Right ventricle myocardium inferior (tissue), 1 donor: ENCODE data around the gene PLRG1. TPM values are rescaled to one million over a fixed set of nuclear protein-coding genes. Genes with fewer than 3 reads are reported as not detected.
A peak's percentile ranks its signal among the peaks of the same experiment; 100 is the strongest.

Experiments
- ATAC-seq: fragments of 200-7000 bp; cut with Tn5 transposase; one replicate; pipeline ENCODE4 v1.9.1; 2020; ENCODE audit warnings: mild to moderate bottlenecking, moderate library complexity
- DNase-seq: peaks from one replicate; pipeline ENCODE4 v3.0.0; 2021; ENCODE audit errors: missing footprints
- intact Hi-C: fragments of 100-400 bp; cut with DNase I; formaldehyde crosslinking; loops from one replicate; pipeline ENCODE4 v1.11.0; 2022
- total RNA-seq: library from RNA; stranded (reverse); fragmentation: NEBNext Ultra II Directional; extraction: Animal tissue kit (Norgen Biotek cat#: 25700); gene quantifications from one replicate; pipeline ENCODE4 v1.2.1, GENCODE V29; 2021
- donor health status: DM: no; HTN: yes; CAD: no; lungs with severe emphysema.

PLRG1 gene
- total RNA-seq, 1 donor from 2014 or later, result 36.2 TPM

DNA sequence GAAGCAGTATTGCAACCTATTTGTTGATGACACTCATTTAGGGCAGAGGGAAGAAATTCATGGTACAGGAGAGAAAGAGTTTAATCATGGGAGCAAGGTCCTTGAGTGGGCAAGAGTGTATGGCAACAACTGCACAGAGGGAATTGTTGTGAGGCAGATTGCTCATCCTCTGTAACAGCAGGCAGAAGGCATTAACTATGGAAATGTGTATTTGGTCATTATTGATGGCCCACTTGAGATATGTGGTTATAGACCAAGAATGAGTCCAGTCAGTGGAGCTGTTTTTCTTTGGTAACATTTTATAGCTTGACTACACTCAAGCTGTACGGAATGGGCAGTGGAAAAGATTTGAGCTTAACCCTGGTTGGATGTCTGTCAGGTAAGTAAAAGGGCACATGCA lies 15.9 kb downstream of the PLRG1 start:
- DNase-seq (no peak), ATAC-seq (no peak)
- intact Hi-C loops, result no loop called here

DNA sequence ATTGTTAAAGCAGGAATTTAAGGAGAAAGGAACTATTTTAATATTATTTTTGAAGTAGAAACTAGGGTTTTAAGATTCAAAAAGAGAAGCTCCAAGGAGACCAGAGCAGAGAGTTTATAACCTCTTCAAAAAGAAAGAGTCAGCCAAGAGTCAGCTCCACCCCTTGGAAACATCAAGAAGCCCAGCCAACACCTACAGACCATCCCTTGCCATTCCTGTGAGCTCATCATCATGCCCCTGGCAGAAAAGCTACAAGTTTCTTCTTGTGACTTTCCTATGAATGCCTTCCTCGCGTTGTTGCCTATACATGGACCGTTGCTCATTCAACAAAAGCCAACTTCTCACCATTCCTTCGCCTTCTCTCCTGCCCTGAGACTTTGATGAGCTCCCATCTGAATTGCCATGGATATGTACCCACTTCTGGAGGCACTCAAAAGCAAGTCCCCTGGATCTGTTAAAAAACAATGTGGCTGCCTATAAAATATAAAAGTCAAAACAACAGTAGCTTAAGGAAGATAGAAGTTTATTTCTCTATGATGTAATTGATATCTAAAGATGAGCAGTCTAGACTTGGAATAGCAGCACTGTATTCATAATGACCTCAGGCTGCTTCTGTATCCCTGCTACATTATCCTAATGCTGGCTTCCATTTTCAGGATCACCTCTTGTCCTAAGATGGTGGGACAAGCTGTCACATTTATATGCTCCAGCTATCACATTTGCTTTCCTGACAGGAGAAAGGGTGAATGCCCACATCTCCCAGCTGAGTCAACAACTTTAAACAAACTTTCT lies 20.3 kb downstream of the PLRG1 start:
- ATAC-seq, result no peak
- intact Hi-C loops, result no loop called here
- no peak for DNase-seq

DNA sequence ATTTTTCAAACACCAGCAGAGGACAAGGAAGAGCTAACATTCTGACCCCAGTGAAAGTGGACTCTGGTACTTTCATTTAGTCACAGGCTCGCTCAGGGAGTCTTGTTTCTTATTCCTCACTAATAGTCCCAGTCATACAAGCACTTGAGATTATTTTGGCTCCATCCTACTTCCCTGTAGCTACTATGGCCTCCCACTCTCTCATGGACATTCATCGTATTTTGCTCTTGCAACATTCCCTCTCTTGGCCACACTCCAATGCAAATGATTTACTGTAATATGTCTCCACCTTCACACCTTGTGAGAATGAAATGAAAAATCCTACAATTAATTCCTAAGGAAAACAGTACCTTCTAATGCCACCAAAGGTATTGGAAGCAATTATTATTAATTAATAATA lies 21.3 kb downstream of the PLRG1 start:
- ATAC-seq (no peak), DNase-seq (no peak)
- intact Hi-C loops, result no loop called here

DNA sequence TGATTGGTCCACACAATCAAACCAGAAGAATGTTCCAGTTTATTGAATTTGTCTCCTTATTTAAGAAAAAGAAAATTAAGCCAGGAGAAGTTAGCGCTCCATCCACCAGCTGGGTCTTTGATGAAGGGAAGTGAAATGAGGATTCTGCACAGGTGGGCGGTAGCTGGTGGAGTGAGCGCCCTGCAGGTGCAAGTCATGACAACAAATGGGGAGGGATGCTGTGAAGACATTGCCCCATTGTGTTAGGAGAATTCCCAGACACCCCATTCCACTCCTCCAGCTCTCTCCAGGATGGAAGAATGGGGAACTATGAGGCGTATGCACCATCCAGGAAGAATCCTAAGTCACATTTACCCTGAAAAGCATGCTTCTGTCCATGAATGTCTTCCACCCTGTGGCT lies 22.9 kb downstream of the PLRG1 start:
- intact Hi-C loops, result no loop called here
- DNase-seq (no peak), ATAC-seq (no peak)

DNA sequence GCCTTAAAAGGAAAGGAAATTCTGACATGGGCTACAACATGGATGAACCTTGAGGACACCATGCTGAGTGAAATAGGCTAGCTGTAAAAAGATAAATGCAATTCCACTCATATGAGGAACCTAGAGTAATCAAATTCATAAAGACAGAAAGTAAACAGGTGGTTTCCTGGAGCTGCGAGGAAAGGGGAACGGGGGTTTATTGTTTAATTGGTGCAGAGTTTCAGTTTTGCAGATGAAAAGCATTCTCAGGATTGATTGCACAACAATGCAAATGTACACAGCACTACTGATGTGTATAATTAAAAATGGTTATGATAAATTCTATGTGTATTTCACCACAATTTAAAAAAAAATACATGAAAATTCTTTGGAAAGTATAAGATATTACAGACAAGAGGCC lies 24.0 kb downstream of the PLRG1 start:
- ATAC-seq (no peak), DNase-seq (no peak)
- intact Hi-C loops, result no loop called here

DNA sequence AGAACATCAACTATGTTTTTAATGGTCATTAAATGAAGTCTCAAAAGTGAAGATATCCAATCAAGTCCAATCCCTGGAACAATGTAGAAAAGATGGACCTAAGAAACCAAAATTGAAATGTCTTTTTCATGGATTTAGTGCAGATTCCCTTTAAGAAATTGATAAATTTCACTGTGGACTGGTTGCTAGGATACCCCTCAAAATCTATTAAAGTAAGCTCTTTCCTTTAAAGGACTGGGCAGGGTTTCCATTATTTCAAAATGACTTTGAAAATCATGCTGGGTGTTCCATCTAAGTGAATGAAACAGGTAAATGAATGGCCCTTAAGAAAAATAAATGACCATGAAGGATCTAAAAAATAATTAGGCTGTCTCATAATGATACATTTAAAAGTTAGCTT lies 28.6 kb downstream of the PLRG1 start:
- DNase-seq (no peak), ATAC-seq (no peak)
- intact Hi-C loops, result no loop called here

DNA sequence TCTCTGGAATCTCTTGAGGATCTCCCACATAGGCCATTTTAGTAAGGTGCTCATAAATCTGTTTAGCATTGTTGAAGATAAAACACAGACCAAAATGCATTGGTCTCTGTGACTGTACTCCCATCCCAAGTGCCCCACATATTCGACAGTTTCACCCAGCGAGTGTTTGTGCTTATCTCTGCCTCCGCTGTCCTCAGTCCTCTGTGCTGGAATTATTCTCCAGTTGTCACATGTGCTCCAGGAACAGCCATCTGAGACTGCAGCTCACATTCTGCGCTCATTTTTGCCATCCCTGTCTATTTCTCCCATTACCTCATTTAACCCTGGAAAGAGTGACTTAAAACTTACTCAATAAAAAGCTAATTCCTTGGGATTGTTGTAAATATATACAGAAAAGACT lies 31.0 kb downstream of the PLRG1 start:
- DNase-seq (no peak), ATAC-seq (no peak)
- intact Hi-C loops, result no loop called here

DNA sequence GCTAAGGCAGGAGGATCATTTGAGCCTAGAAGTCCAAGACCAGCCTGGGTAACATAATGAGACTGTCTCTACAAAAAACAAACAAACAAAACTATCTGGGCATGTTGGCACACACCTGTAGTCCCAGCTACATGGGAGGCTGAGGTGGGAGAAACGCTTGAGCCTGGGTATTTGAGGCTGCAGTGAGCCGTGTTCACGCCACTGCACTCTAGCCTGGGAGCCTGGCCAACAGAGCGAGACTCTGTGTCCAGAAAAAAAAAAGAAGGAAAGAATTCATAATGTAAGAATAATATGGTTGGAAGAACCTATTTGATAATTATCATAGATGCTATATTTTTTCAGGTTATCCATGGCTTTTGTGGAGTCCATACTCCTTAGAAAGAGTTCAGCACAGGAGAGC lies 32.6 kb downstream of the PLRG1 start:
- no peak for DNase-seq
- ATAC-seq, result no peak
- intact Hi-C loops, result no loop called here

DNA sequence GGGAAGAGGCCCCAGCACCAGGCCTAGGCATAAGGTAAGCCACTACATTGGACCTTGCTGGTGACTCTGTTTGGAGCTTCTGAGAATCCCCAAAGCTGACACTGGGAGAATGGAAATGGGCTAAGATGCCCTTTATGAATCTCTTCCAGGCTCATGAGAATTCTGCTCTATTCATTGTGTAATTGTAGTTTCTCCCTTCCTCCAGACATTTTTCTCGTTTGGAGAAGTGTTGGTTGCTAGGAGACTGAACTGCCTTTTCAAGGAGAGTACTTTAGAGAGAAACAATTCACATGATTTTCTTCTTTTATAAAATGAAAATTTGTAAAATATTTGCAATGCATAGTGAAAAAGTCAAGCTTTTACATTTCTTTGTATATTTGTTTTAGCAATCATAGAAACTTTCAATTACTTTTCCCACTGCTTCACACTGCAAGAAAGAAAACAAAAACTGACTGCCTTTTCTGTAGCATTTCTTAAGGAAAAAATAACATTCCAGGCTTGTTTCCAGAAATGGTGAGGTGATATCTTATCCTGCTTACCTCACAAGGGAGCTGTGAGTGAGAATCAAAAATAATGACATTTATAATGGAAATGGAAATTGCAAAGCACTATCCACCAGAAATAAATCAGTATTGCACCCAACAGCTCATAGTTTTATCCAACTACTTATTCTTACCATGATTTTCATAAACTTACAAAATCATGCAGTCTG lies 33.7 kb downstream of the PLRG1 start:
- no peak for ATAC-seq
- no peak for DNase-seq
- intact Hi-C loops, result no loop called here

DNA sequence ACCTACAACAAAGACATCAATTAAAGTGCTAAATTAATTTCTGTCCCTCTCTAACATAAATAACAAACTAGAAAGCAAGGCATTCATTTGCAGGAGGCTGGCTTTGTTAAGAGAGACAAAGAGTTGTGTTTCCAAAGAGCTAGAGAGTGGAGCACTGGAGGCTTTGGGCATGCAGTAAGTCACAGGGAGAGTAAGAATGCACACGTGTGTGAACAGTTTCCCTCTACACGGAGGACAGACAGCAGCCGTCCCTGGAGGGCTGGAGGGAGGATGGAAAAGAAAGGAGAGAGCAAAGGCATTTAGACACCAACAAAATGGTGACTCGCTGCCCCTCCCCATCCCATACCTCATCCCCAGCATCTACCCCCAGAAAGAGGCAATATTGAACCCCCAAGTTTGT lies 38.2 kb downstream of the PLRG1 start:
- intact Hi-C loops, result no loop called here
- DNase-seq, result no peak
- ATAC-seq, result no peak

DNA sequence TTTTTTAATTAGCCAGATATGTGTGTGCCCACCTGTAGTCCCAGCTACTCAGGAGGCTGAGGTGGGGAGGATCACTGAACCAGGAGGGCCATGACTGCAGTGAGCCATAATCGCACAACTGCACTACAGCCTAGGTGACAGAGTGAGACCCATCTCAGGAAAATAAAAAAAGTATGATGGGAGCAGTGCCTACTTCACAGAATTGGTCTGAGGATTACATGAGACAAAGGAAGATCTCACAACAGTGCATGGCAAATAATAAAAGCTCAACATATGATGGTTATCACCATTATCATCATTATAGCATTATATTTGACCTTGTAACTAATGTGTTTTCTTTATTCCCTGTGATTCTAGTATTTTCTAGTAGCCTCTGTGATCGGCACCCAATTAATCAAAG lies 38.7 kb downstream of the PLRG1 start:
- intact Hi-C loops, result no loop called here
- no peak for ATAC-seq
- no peak for DNase-seq

DNA sequence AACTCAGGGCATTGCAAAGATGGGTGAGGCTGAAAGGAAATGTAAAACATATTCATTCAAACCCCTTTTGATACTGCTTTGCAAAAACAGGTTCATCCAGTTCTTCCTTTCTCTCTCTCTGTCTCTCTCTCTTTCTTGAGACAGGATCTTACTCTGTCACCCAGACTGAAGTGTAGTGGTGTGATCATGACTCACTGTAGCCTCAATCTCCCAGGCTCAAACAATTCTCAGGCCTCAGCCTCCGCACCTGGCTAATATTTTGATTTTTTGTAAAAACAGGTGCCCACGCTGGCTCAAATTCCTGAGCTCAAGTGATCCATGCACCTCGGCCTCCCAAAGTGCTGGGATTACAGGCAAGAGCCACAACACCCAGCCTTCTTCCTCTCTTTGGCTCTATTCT lies 43.0 kb downstream of the PLRG1 start:
- intact Hi-C loops, result loop anchor here (5.0 kb wide), 1 partner anchor 110 kb away; no protein-coding TSS in a partner anchor
- ATAC-seq, result no peak
- no peak for DNase-seq

DNA sequence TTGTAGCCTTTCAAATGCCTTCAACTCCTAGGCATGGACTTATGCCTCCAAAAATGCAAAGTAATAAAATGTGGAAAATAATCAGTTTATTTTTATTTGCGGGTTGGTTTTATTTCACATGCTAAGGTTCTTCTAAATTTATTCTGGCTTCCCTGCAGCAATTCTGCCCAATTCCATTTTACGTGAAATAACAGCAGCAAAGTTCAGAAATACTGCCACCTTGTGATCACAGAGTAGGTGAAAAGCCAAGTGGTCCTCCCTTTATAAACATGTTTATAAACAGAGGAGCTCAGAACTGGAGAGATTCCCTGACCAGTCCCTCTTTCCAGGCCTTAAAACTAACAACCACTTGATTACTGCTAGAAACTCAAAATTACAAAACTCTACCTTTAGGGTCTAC lies 43.9 kb downstream of the PLRG1 start:
- no peak for ATAC-seq
- intact Hi-C loops, result loop anchor here (5.0 kb wide), 1 partner anchor 109 kb away; no protein-coding TSS in a partner anchor
- DNase-seq, result no peak

DNA sequence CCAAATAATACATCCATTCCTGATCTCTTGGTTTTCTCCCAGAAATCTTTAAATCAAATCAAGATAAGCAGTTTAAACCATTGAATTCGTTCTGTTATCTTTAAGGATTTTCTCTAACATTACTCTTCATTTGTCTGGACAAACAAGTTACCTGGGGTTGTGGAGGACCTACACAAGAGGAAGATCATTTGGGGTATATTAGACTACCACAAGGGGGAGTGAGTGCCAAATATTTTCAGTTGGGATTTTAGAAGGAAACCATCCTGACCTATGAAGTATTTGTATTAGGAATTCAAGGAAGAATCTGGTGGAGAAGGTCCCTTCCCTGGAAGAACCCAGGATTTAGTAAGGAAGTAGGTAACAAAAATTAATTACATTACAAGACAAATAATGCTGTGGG lies 46.6 kb downstream of the PLRG1 start:
- DNase-seq (no peak), ATAC-seq (no peak)
- intact Hi-C loops, result loop anchor here (5.0 kb wide), 1 partner anchor 716 kb away; the partner anchor contains the start of gene SFRP2

DNA sequence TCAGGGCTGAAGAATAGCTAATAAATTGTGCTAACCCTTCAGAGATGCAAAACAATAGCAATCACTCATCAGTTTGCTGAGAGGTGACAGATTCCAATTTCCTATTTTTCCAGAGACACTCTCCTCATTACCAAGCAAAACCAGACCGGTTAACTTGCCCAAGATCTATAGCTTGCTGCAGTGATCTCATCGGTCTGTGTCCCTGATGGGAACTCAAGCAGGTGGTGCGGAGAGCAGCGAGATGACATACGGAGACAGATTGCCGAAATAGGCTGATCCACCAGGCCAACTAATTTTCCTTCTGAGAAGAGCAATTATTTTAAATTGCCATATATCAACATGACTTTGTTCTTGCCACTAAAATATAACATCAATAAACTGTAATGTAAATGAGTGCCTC lies 48.1 kb downstream of the PLRG1 start:
- DNase-seq, result no peak
- intact Hi-C loops, result loop anchor here (5.0 kb wide), 1 partner anchor 715 kb away; the partner anchor contains the start of gene SFRP2
- ATAC-seq, result no peak

DNA sequence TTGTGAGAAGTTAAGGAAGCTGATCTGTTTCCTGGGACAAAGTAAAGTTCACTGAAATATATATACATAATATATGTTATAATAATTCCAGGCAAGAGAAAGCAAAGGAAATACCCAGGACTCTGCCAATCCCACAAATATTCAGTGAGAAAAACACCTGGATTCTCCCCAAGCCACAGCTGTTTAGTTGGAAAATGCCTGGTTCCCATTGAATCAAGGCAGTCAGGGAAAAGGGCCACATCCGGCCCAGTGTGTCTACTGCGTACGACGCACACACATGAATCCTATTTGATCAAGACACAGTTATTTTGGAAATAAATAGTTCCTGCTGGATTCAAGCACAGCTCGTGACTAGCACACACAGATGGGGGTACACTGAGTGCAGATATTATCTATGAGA lies 52.3 kb downstream of the PLRG1 start:
- DNase-seq, result no peak
- ATAC-seq, result no peak
- intact Hi-C loops, result no loop called here

DNA sequence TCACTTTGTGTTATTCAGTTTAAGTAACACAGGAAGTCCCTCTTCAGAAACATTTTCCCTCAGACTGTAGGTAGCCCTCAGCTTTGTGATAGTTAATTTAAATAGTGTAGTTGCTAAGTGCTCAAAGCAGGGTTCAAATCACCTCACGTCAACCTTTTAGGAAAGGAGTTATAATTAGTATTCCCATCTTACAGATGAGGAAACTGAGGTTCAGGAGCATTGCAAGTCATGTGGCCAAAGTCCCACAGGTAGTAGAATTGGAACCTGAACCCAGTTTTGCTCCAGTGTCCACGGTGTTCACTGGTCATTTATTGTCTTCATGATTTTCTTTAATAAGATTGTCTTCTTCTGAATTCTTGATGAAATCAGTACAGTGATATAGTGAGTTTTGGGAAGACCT lies 54.3 kb downstream of the PLRG1 start:
- ATAC-seq (no peak), DNase-seq (no peak)
- intact Hi-C loops, result no loop called here

DNA sequence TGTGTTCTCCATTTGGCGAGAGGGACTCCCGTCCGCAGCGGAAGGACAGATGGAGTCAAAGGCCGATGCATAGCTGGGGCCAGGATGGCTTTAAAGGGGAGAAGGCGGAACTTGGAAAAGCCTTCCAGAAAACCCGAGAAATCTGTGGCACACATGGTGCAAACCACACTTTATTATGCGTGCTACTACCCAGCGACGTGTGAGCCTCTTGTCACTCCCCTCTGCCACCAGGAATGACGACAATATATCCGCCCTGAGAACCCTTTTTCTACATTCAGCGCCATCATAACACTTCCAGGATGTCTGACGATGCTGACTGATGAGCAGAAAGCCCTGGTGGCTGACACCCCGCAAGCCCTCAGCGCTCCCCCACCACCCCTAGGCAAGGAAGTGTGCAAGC lies 57.9 kb downstream of the PLRG1 start:
- intact Hi-C loops, result no loop called here
- ATAC-seq, result no peak
- DNase-seq, result no peak

DNA sequence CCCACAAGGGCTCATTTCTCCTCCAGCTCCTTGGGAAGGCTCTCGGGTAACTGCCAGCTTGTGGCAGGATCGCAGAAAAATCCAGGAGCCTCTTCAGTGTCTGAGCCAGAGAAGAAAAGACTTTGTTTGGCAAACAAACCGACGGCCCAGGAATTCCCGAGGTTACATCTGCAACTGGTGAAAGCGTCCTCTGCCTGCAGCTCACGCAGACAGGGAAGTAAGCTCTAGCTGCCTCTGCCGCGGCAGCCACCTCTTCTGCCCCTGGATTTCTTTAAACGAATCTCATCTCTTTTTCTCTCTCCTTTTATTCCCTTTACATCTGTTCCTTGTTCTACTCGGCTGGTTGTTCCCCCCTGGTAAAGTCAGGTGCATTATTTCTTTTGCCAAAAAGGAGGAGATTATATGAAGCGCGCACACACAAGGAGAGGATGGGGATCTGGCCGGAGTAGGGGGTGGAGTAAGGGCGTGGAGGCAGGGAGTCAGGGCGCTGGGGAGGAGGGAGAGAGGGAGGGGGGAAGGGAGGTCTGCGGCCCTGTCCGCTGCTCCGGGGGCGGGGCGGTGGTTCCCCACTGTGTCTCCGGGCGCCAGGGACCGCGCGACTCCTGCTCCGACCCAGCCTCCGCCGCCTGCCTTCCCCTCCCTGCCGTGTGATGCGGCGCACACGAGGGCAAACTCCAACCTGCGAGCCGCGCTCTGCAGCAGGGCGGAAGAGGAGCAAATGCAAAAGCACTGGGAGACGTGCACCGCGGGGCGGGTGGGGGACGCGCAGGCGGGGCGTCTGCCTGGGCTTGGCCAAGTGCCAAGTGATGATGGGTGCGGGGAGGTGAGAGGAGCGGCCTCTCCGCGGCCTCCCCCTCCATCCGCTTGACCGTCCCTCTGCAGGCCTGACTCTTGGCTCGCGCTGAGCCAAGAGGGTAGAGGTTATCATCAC lies 58.6 kb downstream of the PLRG1 start, which contains the start of gene DCHS2:
Gene DCHS2, minus strand, starts transcription at position 459 of the 931 bp plus-strand sequence. Its CDS starts 444 bp downstream, at position 15.
- DNase-seq (no peak), ATAC-seq (peak; percentile 44)
- intact Hi-C loops, result no loop called here
